Smooth muscle cell (in vitro differentiated cells): Measurements from ENCODE around the gene EIF2B5. TPM values are rescaled to one million over a fixed set of nuclear protein-coding genes. Genes with fewer than 3 reads are reported as not detected.

Experiments used
- DNase-seq: peaks from one replicate; lab custom pipeline; 2025; ENCODE audit not compliant: unreplicated experiment; lab: John Stamatoyannopoulos, UW
- H2AFZ ChIP-seq: fragments of 200-600 bp; sonication (generic); 2 replicates; pipeline ENCODE4 v1.6.0; 2016; ENCODE audit warnings: antibody characterized with exemption, low read depth, mild to moderate bottlenecking
- H3F3A ChIP-seq: fragments of 200-600 bp; sonication (generic); 2 replicates; pipeline ENCODE4 v1.6.0; 2017; ENCODE audit warnings: antibody characterized with exemption, low read depth
- H3K27ac ChIP-seq: fragments of 200-600 bp; sonication (generic); 2 replicates; pipeline ENCODE4 v1.5.1; 2016; ENCODE audit warnings: low read depth, mild to moderate bottlenecking
- H3K27me3 ChIP-seq: fragments of 200-600 bp; sonication (generic); 2 replicates; pipeline ENCODE4 v1.6.1; 2016; ENCODE audit warnings: low read depth, mild to moderate bottlenecking
- H3K36me3 ChIP-seq: fragments of 200-600 bp; sonication (generic); 2 replicates; pipeline ENCODE4 v1.5.1; 2016; ENCODE audit warnings: low read depth
- H3K4me1 ChIP-seq: fragments of 200-600 bp; sonication (generic); 2 replicates; pipeline ENCODE4 v1.5.1; 2016; ENCODE audit warnings: low read depth
- H3K4me2 ChIP-seq: fragments of 200-600 bp; sonication (generic); 2 replicates; pipeline ENCODE4 v1.6.0; 2016; ENCODE audit warnings: mild to moderate bottlenecking
- H3K4me3 ChIP-seq: fragments of 200-600 bp; sonication (generic); 2 replicates; pipeline ENCODE4 v1.5.1; 2016; ENCODE audit warnings: mild to moderate bottlenecking
- H3K79me2 ChIP-seq: fragments of 200-600 bp; sonication (generic); 2 replicates; pipeline ENCODE4 v1.6.0; 2016; ENCODE audit warnings: low read depth, mild to moderate bottlenecking
- H3K9ac ChIP-seq: fragments of 200-600 bp; sonication (generic); 2 replicates; pipeline ENCODE4 v1.6.0; 2016; ENCODE audit warnings: low read depth
- H3K9me3 ChIP-seq: fragments of 200-600 bp; sonication (generic); replicated peaks from 2 replicates; pipeline ENCODE4 v1.5.1; 2016; ENCODE audit warnings: low read depth
- H4K20me1 ChIP-seq: fragments of 200-600 bp; sonication (generic); 2 replicates; pipeline ENCODE4 v1.6.0; 2016; ENCODE audit warnings: low read depth
- WGBS: methylation state at CpG from one replicate; pipeline ENCODE4 v1.1.7; 2016; ENCODE audit warnings: low lambda C conversion rate; 5-methylcytosine and 5-hydroxymethylcytosine counted together
- polyA plus RNA-seq: library from polyadenylated mRNA; unstranded; fragments of >200 nt; fragmentation: Nextera tagmentation; extraction: Ambion mirVana; gene quantifications from 2 replicates; pipeline ENCODE4 v1.2.1, GENCODE V29; 2016
- total RNA-seq: library from RNA; depleted of rRNA; stranded (reverse); fragments of >200 nt; gene quantifications from 2 replicates; pipeline ENCODE4 v1.2.3, GENCODE V29; 2014
- TF ChIP-seq, protein P1 (sequence below): fragments of 200-600 bp; sonication (generic); IDR thresholded peaks from 2 replicates; pipeline ENCODE4 v1.5.1; 2017; ENCODE audit warnings: borderline replicate concordance, mild to moderate bottlenecking, antibody characterized with exemption; ENCODE audit not compliant: insufficient read depth, poor library complexity, severe bottlenecking

Gene EIF2B5
- total and polyA plus RNA-seq, 2 experiments from 2014 or later = 25.3 to 32.3 TPM

DNA sequence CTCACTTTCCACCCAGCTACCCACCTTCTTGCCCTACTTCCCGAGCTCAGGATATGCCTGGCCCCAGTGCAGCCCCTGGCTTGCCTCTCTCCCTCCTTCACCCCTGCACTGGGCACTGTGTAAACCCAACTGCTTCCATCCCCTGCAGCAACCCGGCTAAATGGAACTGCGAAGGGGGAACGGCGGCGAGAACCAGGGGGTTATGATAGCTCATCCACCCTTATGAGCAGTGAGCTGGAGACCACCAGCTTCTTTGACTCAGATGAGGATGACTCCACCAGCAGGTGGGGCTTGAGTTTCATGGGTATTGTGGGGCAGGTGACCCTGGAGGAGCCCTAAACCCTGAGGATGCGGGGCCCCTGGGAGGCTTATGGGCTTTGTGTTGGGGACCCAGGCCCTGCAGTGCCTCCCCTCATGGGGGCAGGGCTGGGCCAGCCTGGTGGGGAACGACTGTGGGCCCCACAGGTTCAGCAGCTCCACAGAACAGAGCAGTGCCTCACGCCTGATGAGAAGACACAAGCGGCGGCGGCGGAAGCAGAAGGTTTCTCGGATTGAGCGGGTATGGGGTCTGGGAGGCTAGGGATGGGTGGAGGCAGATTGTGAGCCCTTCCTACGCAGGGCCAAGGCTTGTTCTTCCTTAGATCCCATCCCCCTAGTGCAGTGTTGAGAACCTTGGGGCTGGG lies 29.6 kb downstream of the EIF2B5 start:
- Histone ChIP-seq H3K36me3 (no peaks in the 10 kb centered on the region), H3K27ac (no peak overlapping the region), H2AFZ (no peak overlapping the region), H3K9me3 (no peaks in the 10 kb centered on the region), H3K4me1 (no peaks in the 10 kb centered on the region), H3K4me3 (no peak overlapping the region), H3K27me3 (no peaks in the 10 kb centered on the region), H3F3A (peaks cover 13% of the 10 kb centered on the region), H4K20me1 (peaks cover 68% of the 10 kb centered on the region), H3K79me2 (peaks cover 47% of the 10 kb centered on the region), H3K4me2 (no peak overlapping the region), H3K9ac (no peak overlapping the region)
- no peak for DNase-seq
- 97% methylated on average over 16 of the region's 16 CpGs for WGBS
- TF ChIP-seq, protein P1, sequence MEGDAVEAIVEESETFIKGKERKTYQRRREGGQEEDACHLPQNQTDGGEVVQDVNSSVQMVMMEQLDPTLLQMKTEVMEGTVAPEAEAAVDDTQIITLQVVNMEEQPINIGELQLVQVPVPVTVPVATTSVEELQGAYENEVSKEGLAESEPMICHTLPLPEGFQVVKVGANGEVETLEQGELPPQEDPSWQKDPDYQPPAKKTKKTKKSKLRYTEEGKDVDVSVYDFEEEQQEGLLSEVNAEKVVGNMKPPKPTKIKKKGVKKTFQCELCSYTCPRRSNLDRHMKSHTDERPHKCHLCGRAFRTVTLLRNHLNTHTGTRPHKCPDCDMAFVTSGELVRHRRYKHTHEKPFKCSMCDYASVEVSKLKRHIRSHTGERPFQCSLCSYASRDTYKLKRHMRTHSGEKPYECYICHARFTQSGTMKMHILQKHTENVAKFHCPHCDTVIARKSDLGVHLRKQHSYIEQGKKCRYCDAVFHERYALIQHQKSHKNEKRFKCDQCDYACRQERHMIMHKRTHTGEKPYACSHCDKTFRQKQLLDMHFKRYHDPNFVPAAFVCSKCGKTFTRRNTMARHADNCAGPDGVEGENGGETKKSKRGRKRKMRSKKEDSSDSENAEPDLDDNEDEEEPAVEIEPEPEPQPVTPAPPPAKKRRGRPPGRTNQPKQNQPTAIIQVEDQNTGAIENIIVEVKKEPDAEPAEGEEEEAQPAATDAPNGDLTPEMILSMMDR = no peak

DNA sequence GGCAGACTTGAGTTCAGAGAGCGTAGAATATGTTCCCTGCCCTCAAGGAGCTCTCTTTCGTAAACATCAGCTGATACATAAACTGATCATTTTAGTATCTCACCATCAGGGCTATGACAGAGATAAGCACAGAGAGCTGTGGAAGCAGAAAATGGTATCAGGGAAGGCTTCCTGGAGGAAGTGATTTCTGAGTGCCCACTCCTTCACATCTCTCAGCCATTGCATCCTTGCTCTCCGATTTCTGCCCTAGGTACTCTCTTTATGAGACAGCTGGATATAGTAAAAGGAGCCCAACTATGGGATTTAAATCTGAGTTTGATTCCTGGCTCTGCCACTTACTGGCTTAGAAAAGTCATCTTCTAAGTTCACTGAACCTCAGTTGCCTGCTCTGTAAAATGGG lies 30.4 kb downstream of the EIF2B5 start:
- H3K4me1 ChIP-seq = no peaks in the 10 kb centered on the region
- no peak overlapping the region for H3K4me3 ChIP-seq
- DNase-seq = no peak
- peaks cover 61% of the 10 kb centered on the region for H4K20me1 ChIP-seq
- H3K27ac ChIP-seq = no peak overlapping the region
- H3K9me3 ChIP-seq = no peaks in the 10 kb centered on the region
- H3F3A ChIP-seq = peaks cover 13% of the 10 kb centered on the region
- peaks cover 40% of the 10 kb centered on the region for H3K79me2 ChIP-seq
- H3K4me2 ChIP-seq = no peak overlapping the region
- no peaks in the 10 kb centered on the region for H3K27me3 ChIP-seq
- no peak overlapping the region for H3K9ac ChIP-seq
- WGBS = 98% methylated on average over 3 of the region's 3 CpGs
- H3K36me3 ChIP-seq = no peaks in the 10 kb centered on the region
- no peak overlapping the region for H2AFZ ChIP-seq
- TF ChIP-seq, protein P1 = no peak

DNA sequence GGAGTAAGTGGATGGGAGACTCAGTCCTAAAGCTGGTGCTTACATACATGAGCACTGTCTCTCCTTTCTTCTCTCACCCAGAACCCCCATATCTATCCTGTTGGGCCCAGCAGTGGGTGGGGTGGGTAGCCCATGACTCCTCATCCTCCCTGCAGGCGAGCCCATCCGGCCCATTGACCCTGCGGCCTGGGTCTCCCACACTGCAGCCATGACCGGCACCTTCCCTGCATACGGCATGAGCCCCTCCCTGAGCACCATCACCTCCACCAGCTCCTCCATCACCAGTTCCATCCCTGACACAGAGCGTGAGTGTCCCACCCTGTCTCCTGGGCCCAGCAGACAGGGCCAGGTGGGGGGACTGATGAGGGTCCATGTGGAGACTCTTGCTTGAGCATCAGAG lies 31.5 kb downstream of the EIF2B5 start:
- no peak overlapping the region for H3K27ac ChIP-seq
- no peak overlapping the region for H3K4me2 ChIP-seq
- H4K20me1 ChIP-seq = peaks cover 56% of the 10 kb centered on the region
- peaks cover 29% of the 10 kb centered on the region for H3K79me2 ChIP-seq
- WGBS = 98% methylated on average over 6 of the region's 6 CpGs
- no peak overlapping the region for H3K4me3 ChIP-seq
- H3F3A ChIP-seq = peaks cover 14% of the 10 kb centered on the region
- H3K27me3 ChIP-seq = no peaks in the 10 kb centered on the region
- no peaks in the 10 kb centered on the region for H3K9me3 ChIP-seq
- H3K4me1 ChIP-seq = no peaks in the 10 kb centered on the region
- TF ChIP-seq, protein P1 = no peak
- no peak overlapping the region for H3K9ac ChIP-seq
- no peaks in the 10 kb centered on the region for H3K36me3 ChIP-seq
- no peak for DNase-seq
- no peak overlapping the region for H2AFZ ChIP-seq

DNA sequence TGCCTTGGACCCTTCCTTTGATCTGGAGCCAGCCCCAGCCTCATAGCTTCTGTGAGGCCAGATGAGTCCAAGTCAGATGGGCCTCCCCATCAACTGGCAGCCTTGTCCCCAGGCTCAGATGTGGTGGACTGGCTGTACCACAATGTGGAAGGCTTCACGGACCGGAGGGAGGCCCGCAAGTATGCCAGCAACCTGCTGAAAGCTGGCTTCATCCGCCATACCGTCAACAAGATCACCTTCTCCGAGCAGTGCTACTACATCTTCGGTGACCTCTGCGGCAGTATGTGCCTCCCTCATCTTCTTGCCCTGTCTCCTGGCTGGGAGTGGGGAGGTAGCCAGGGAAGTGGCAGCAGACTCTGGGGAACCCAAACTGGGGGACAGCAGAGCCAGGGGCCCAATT lies 32.6 kb downstream of the EIF2B5 start:
- Histone ChIP-seq H3K36me3 (no peaks in the 10 kb centered on the region), H3K27ac (peak overlapping the region; percentile 82), H3K4me2 (no peak overlapping the region), H3K9me3 (no peaks in the 10 kb centered on the region), H2AFZ (no peak overlapping the region), H3K4me3 (no peak overlapping the region), H3F3A (peaks cover 26% of the 10 kb centered on the region), H3K9ac (no peak overlapping the region), H3K27me3 (no peaks in the 10 kb centered on the region), H3K4me1 (no peaks in the 10 kb centered on the region), H3K79me2 (peaks cover 17% of the 10 kb centered on the region), H4K20me1 (peaks cover 44% of the 10 kb centered on the region)
- DNase-seq = no peak
- TF ChIP-seq, protein P1 = no peak
- WGBS = over 99% methylated on average over 8 of the region's 8 CpGs
